Inflammatory macrophage treated with lipopolysaccharide for 1 hour (primary cell): ENCODE results near the gene SPATA16.
"Not testable (repeated sequence)": the region's sequence is repeated elsewhere in the genome, so short reads cannot be mapped to it uniquely, and the experiment has no call there.

Experiments
- DNase-seq, 2 donors: peaks; one replicate each; pipeline ENCODE4 v3.0.0-alpha.2; 2020 to 2022

Gene SPATA16, protein sequence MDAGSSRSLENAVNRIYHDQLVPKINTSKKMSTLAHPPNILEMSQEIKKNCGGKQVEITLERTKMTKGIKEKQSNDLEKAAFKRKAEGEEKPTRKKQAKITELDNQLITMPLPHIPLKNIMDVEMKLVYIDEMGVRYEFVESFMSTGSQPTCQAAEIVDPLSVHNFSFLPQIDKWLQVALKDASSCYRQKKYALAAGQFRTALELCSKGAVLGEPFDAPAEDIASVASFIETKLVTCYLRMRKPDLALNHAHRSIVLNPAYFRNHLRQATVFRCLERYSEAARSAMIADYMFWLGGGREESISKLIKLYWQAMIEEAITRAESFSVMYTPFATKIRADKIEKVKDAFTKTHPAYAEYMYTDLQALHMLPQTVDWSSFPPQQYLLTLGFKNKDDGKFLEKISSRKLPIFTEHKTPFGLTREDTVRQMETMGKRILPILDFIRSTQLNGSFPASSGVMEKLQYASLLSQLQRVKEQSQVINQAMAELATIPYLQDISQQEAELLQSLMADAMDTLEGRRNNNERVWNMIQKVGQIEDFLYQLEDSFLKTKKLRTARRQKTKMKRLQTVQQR

DNA sequence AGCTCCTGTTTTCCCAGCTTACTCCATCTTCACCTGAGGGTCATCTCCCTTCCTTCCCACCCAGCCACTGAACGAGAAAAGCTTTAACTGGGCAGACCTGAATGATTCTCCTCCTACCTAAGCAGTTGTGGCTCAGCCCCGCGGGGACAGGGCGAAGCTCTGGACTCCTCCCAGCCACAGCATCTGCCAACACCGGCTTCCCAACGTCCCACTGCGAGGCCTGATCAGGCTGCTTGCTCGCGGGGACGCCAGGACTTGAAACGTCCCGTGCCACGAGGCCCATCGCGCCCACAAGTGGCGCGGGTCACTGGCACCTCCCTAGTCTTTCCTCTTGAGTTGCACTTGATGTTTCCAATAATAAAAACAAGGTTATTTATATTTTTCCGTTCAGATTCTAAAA, at the start of gene SPATA16:
TSS of gene SPATA16 (minus strand) at position 250 of the 400 bp plus-strand sequence. CDS start 23,504 bp downstream, outside the sequence.
- no peak for DNase-seq

DNA sequence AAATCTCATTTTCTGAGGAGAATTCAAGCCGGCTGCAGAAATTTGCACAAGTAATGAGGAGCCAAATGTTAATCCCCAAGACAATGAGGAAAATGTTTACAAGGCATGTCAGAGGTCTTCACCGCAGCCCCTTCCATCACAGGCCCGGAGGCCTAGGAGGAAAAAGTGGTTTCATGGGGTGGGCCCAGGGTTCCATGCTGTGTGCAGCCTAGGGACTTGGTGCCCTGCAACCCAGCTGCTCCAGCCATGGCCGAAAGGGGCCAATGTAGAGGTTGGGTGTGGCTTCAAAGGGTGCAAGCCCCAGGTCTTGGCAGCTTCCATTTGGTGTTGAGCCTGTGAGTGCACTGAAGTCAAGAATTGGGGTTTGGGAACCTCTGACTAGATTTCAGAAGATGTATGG, 42.0 kb upstream of the SPATA16 start:
- DNase-seq: not testable (repeated sequence)

DNA sequence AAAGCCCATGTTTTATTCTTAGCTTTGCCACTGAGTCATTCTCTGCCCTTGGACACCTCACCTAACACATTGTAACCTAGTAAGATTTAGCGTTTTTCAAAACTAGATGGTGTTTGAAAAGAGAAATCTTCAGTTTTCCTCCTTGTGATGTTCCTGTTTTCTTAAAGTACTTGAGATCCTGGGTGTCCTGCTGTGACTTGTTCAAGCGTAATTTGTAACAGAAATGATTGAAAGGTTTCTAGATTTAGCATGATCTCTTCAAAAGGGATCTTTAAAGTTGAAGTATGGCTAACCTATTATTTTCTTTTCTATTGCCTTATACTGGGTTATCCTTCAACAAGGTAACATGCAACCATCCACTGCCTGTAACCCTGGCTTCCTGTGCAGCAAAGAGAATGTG, 32.6 kb upstream of the SPATA16 start:
- DNase-seq: no peak

DNA sequence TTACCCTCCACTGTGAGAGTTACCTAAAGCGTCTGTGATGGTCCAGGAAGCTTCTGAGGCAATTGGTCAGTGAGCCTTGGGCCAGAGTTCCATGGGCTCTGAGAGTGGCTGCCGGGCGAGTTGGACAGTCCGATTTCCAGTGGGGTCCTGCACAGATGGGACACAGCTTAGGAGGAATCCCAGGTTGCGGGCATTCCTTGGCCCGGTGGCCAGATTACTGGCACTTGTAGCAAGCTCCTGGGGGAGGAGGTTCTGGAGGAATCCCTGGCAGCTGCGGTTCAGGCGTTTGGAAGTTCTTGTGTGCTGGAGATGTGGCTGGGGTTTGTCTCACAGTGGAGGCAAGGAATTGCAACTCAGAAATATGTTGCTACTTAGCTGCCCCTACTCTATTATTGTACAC, 18.1 kb upstream of the SPATA16 start:
- DNase-seq: not testable (repeated sequence)

DNA sequence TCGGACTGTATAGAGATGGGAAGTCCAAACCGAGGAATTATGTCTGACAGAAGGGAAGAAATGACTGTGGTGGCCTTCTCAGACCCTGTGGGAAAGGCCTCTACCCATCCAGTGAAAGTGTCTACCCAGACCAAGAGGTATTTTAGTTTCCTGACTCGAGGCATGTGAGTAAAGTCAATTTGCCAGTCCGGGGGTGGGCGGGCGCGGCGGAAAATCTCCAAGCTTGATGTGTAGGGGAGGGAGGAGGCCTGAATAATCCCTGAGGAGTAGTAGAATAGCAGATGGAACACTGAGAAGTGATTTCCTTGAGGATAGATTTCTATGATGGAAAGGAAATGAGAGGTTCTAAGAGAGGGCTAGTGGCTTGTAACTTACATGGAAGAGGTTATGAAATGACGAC, 15.5 kb upstream of the SPATA16 start:
- DNase-seq: not testable (repeated sequence)

DNA sequence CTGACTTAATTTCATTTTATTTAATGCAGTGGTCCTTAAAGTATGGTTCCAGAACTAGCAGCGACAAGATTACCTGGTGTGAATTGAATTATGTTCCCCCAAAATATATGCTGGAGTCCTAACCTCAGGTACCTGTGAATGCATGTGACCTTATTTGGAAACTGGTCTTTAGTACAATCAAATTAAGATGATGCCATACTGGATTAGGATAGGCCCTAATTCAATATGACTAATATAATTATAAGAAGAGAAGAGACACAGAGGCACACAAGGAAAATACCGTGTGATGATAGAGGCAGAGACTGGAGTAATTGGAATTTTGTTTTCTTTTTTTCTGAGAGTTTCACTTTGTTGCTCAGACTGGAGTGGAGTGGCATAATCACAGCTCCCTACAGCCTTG, 12.6 kb upstream of the SPATA16 start:
- no peak for DNase-seq

DNA sequence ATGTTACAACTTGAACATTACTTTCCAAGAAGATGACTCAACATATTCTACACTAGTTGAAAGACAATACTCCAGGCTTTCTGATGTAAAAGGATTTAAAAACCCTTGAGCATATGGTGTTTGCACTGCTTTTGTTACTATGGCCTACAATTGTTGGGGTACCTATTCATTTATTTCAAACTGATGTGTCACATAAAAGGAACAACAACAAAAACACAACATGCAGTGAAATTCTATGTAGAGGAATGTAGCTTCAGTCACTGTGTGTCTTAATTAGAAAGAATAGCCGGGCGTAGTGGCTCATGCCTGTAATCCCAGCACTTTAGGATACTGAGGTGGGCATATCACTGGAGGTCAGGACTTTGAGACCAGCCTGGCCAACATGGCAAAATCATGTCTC, 1.6 kb downstream of the SPATA16 start:
- DNase-seq: no peak

DNA sequence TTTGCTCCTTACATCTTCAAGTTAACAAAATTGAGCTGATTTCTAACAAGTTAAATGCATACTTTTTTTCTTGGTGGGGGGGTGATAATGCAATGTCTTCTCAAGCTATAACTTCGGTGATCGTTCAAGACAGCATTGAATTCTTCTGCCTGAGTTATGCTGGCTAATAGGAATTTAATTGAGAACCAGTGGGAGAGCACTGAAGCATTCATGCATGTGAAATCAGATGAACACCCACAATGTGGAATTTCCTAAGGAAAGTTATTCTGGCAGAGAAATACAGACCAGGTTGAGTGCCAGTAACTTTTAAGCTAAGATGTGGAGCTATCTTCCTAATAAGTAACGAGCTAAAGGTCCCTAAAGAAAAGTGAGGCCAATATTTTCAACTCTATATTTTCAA, 3.0 kb downstream of the SPATA16 start:
- DNase-seq: no peak

DNA sequence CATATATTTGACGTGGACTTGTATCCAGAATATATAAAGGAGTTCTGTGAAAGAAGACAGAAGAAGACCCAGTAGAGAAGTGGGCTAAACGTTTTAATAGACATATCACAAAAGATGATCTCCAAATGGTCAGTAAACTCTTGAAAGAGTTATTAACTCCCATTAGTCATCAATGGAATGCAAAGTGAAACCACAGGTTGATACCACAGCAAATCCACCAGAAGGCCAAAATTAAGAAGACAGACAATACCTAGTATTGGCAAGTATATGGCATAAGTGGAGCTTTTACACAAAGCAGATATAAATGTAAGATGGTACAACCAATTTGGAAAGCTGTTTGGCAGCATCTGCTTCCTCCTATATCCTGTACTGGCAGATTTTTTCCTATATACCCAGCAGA, 6.0 kb downstream of the SPATA16 start:
- no peak for DNase-seq

DNA sequence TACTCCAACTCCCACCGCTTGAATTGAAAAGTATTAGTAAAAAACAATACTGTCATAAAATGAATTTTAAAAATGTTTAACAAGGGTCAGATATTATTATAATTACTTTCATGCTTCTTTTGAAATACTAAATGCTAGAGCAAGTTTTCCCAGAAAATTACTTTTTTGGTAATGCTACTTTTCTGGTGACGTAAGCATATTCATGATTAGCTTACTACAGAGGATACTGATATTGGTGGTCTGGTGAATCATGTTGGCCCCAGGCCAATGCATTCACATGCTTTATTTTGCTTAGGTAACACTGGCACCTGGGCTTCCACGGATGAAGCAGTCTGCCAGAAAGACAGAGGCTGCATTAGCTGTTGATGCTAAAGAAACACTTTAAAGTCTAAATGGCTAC, 12.4 kb downstream of the SPATA16 start:
- no peak for DNase-seq

DNA sequence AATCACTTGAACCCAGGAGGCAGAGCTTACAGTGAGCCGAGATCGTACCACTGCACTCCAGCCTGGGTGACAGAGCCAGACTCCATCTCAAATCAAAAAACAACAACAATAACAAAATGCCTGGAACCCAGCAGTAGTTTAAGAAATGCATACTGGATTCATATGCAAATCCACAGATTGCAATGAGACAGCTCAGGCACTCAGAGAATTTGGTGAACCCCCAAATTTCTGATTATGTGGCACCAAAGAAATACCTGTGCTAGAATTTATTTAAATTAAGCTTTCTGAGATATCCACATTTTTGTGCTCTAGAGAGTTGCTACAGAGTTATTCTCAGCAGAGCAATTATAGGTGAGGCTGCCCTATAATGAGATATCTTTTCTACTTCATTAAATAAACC, 29.7 kb downstream of the SPATA16 start:
- DNase-seq: no peak

DNA sequence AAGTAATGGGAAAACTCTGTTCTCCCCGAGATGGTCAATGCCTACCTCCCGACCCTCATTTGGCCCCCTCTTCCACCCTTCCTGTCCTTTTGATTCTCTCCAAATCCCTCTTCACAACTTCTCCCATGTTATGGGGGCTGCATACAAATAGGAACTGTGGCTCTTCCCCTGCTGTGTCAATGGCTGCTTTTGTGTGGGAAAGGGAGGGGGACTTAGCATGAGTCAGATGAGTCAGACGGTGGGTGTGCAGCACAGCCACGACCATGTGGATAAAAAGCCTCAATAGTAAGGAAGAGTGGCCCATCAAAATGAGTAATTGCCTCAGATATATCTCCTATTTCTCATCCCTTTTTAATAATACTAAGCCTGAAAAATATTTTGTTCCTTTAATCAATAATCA, 31.9 kb downstream of the SPATA16 start:
- DNase-seq: no peak

DNA sequence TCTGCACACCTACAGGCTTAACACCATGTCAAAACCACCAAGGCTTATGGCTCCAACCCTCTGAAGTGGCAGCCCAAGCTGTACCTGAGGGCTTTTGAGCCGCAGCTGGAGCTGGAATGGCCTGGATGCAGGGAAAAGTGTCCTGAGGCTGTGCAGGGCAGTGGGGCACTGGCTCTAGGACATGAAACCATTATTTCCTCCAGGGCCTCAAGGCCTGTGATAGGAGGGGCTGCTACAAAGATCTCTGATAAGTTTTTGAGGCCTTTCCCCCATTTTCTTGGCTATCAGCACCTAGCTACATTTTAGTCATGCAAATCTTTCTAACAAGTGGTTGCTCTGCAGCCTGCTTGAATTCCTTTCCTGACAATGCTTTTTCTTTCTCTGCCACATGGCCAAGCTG, 37.6 kb downstream of the SPATA16 start:
- no peak for DNase-seq

DNA sequence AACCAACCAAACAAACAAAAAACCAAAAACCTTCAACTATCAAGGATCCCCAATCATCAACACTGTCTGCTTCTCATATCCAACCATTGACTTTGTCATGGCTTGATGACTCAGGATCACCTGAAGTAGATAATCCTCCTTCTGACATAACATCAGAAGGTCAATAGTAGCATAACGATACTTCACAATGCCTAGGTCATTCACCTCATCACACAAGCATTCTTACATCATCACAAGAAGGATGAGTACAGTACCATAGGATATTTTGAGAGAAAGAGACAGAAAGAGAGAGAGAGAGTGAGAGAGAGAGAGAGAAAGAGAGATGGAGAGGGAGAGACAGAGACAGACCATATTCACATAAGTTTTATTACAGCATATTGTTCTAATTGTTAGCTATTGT, 42.1 kb downstream of the SPATA16 start:
- DNase-seq: no peak

DNA sequence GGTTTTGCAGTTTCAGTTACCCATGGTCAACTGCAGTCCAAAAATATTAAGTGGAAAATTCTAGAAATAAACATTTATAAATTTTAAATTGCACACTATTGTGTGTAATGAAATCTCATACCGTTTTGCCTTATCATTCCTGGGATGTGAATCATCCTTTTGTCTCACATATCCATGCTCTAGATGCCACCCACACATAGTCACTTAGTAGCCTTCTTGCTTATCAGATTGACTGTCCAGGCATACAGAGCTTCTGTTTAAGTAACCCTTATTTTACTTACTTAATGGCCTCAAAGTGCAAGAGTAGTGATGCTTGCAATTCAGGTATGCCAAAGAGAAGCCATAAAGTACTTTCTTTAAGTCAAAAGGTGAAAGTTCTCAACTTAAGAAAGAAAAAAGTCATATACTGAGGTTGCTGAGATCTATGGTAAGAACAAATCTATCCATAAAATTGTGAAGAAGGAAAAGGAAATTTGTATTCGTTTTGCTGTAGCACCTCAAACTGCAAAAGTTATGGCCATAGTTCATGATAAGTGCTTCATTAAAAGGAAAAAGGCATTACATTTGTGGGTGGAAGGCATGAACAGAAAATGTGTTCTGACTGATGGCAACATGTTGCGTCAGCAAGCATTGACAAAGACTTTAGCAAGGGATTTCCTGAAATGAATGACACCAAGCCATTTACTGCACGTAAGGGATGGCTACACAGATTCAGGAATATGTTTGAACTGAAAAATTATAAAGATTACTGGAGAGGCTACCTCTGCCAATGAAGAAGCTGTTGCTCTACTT, 43.8 kb downstream of the SPATA16 start:
- no peak for DNase-seq

DNA sequence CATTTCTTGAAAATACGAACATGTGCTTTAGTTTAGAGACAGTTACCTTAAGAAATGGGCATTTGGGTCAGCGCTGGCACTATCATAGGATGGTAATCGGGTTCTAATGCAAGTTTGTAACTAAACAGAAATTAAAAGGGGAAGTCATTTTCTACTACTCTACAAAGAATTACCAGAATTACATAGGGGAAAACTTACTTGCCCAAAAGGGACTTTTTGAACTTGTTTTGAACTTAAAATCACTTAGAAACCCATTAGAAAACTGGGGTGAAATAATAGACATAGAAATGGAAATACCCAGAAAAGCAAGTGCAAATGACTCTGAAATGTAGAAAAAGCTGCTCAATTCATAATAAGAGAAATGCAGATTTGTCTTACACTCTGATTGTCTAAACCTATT, 44.9 kb downstream of the SPATA16 start:
- DNase-seq: peak; percentile 1 to 15

DNA sequence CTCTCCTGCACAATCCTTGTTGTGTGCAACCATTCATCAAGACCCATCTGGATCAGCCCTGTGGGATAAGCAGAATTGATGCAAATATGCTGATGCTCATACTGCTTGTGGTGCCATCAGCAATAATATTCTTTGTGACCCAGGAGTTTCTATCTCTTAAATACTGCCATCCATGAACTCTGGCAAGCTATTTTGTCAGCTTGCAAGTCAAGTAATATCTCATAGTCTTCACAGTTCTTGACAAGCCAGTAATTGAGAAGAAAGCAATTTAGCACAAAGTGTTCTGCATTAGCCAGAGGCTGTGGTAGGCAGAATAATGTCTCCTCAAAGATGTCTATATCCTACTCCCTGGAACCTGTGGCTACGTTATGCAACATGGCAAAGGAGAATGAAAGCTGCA, 49.0 kb downstream of the SPATA16 start:
- no peak for DNase-seq

DNA sequence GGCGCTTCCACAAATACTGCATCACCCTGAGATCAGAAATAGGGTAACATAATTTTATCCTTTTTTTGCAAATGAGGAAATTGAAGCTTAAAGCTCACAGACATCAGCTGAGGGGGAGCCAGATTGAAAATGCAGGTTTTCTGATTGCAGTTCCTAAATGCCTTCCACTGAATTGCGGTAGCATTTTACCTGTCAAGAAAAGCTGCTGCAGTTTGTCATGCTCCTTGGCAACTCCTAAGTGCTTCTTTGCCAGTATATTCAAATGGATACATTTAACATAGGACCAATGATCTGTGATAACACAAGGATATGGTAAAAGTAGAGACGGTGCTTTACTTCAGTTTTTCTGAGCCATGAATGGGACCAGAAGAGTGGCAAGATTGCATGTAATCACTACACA, 50.5 kb downstream of the SPATA16 start:
- DNase-seq: no peak

DNA sequence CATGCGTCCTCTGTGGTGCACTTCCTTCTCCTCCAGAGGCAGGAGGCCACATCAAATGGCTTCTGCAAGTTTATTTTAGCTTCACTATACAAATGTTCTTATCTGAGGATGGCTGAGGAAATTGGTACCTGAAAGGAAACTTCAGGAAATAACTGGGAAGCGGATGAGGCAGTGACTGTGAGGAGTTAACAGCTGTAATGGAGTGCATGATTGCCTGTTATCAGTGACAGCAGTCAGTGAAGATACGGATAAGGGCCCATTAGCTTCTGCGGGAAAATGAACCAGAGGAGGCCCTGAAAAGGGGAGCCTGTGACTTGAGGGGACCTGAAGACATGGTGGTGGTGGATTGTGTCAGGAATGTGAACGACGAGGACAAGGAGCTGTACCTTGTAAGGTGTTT, 51.8 kb downstream of the SPATA16 start:
- DNase-seq: no peak

DNA sequence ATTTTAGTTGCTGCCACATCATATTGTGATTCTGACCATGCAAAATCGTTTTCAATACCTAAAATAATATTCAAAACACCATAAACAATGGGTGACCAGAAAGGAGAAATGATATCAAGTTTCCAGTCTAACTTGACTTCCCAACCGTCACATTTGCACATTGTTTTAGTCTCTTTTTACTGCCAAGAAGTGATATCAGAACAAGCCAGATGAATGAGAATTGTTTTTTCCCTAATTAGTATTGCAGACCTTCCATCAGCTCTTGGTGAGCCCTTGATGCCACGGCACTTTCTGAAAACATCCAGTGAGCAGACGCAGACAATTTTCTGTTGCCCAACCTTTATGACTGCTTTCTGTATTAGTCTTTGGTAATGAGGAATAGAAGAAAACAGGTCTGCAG, 62.5 kb downstream of the SPATA16 start:
- DNase-seq: no peak

DNA sequence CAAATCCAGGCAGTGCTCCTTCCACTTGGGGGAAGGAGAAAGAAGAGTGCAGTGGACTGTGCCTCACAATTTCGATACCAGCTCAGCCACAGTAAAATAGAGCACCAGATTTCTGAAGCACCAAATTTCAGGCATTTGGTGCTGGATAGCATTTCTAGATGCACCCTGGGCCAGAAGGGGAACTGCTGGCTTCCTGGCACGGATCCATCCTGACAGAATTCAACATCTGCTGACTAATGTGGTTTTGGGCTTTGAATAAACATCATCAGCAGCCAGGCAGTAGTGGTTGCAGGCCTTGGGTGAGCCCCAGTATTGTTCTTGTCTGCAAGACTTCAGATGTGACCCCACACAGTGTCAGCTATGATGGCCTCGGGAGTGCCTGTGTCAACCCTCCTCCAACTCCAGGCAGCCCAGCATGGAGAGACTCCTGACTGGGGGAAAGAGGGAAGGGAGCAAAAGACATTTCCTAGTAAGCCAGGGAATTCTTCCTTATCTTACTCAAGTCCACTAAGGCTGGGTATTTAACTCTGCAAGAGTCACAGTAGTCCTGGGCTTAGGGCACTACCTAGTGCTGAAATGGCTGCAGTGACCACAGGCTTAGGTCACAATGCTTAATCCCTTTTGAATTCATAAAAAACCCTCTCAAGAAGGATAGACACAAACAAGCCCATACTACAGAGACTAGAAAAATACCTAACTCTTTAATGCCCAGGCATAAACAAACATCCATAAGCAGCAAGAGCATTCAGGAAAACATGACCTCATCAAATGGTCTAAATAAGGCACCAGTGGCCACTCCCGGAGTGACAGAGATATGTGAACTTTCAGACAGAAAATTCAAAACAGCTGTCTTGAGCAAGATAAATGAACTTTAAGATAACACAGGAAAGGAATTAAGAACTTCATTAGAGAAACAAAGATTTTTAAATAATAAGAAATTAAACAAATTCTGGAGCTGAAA, 74.7 kb downstream of the SPATA16 start:
- no peak for DNase-seq

DNA sequence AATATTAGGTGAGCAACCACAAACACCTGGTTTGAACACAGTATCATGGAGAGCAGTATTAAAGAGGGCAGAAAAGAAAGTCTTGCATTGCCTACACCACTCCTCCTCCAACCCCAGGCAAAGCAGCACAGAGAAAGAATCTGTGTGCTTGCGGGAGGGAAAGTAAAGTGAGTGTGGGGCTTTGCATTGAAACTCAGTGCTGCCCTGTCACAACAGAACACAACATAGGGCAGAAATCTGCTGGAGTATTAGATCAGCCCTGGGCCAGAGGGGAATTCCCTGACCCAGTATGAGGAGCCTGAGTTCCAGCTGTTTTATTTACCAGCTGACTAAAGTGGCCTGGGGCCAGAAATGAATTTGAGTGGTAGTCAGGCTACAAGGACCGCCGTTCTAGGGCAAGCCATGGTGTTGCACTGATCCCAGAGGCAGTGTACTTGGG, 75.5 kb downstream of the SPATA16 start:
- no peak for DNase-seq

DNA sequence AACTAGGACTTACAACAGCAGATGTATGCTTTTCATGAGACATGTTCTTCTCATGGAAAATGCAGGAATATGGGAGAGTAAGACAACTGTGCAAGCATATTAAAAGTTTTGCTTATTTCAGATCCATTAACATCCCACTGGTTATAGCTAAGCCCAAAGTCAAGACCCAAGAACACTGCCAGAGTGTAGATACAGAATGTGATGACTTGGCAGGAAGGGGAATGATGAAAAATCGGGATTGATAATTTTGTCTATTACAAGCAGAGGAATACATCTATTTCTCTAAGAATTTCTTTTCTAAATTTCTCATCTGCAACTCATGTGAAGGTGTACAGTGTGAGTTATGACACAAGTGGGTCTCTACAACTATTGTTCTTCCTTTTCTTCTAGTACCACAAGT, 76.4 kb downstream of the SPATA16 start:
- no peak for DNase-seq
